Measurements from ENCODE around the gene ABCC9. TPM values are rescaled to one million over a fixed set of nuclear protein-coding genes. Genes with fewer than 3 reads are reported as not detected.
"Not testable (repeated sequence)": the region's sequence is repeated elsewhere in the genome, so short reads cannot be mapped to it uniquely, and the experiment has no call there.

ABCC9 gene
- total RNA-seq, 1 experiment from 2014 or later = 0.23 TPM

- DNase-seq (ENCODE audit: low read depth) = peak; percentile 28
These were observed 7.1 kb downstream of the ABCC9 start for GRCh38 chr12:21934173-21934572.

- DNase-seq (ENCODE audit: low read depth) = no peak
These were observed 7.6 kb downstream of the ABCC9 start for GRCh38 chr12:21933656-21934055.

- DNase-seq (ENCODE audit: low read depth) = not testable (repeated sequence)
These were observed 11.3 kb downstream of the ABCC9 start for GRCh38 chr12:21929972-21930371.

GRCh38 chr12:21925296-21925913 lies 15.8 kb downstream of the ABCC9 start:
- DNase-seq (ENCODE audit: low read depth) = no peak

GRCh38 chr12:21921436-21921835 lies 19.8 kb downstream of the ABCC9 start:
- DNase-seq (ENCODE audit: low read depth) = no peak

- DNase-seq (ENCODE audit: low read depth) = no peak
These were observed 22.8 kb downstream of the ABCC9 start for GRCh38 chr12:21918456-21918855.

GRCh38 chr12:21913823-21914222 lies 27.4 kb downstream of the ABCC9 start:
- no peak for DNase-seq (ENCODE audit: low read depth)

- DNase-seq (ENCODE audit: low read depth) = no peak
These were observed 28.9 kb downstream of the ABCC9 start for GRCh38 chr12:21912318-21912717.

- DNase-seq (ENCODE audit: low read depth) = no peak
These were observed 29.4 kb downstream of the ABCC9 start for GRCh38 chr12:21911832-21912231.

GRCh38 chr12:21910657-21911056 lies 30.6 kb downstream of the ABCC9 start:
- no peak for DNase-seq (ENCODE audit: low read depth)

GRCh38 chr12:21907948-21908837 lies 33.0 kb downstream of the ABCC9 start:
- DNase-seq (ENCODE audit: low read depth) = no peak

GRCh38 chr12:21906919-21907493 lies 34.2 kb downstream of the ABCC9 start:
- DNase-seq (ENCODE audit: low read depth) = no peak

GRCh38 chr12:21899532-21899931 lies 41.7 kb downstream of the ABCC9 start:
- DNase-seq (ENCODE audit: low read depth) = not testable (repeated sequence)

GRCh38 chr12:21895651-21896050 lies 45.6 kb downstream of the ABCC9 start:
- no peak for DNase-seq (ENCODE audit: low read depth)

GRCh38 chr12:21894792-21895595 lies 46.2 kb downstream of the ABCC9 start:
- DNase-seq (ENCODE audit: low read depth) = peak; percentile 13

GRCh38 chr12:21893924-21894323 lies 47.3 kb downstream of the ABCC9 start:
- DNase-seq (ENCODE audit: low read depth) = no peak

GRCh38 chr12:21892341-21892740 lies 48.9 kb downstream of the ABCC9 start:
- DNase-seq (ENCODE audit: low read depth) = no peak

GRCh38 chr12:21891751-21892217 lies 49.4 kb downstream of the ABCC9 start:
- DNase-seq (ENCODE audit: low read depth) = no peak

- no peak for DNase-seq (ENCODE audit: low read depth)
These were observed 52.9 kb downstream of the ABCC9 start for GRCh38 chr12:21888276-21888863.

GRCh38 chr12:21884936-21885335 lies 56.3 kb downstream of the ABCC9 start:
- no peak for DNase-seq (ENCODE audit: low read depth)

- DNase-seq (ENCODE audit: low read depth) = no peak
These were observed 58.6 kb downstream of the ABCC9 start for GRCh38 chr12:21882635-21883034.
